Stimulated activated CD8-positive, alpha-beta memory T cell treated with anti-CD3 and anti-CD28 coated beads, Interleukin-2, amount 100 ng/mL, for 48 hours (primary cell): ENCODE measurements around the gene PAQR6.
"Not testable (repeated sequence)": the region's sequence is repeated elsewhere in the genome, so short reads cannot be mapped to it uniquely, and the experiment has no call there.

ENCODE experiments used
- DNase-seq, 2 donors: peaks; one replicate each; pipeline ENCODE4 v3.0.0-alpha.2; 2020; ENCODE audit warnings: low read depth in 2 of 2

The PAQR6 gene

GRCh38 chr1:156232201-156232894 lies 15.5 kb downstream of the PAQR6 start:
- DNase-seq, result no peak

- no peak for DNase-seq
Observed at GRCh38 chr1:156230473-156230837, 17.4 kb downstream of the PAQR6 start.

GRCh38 chr1:156229809-156230472 lies 17.9 kb downstream of the PAQR6 start:
- no peak for DNase-seq

- no peak for DNase-seq
Observed at GRCh38 chr1:156228501-156228900, 19.4 kb downstream of the PAQR6 start.

- no peak for DNase-seq
Observed at GRCh38 chr1:156226782-156227181, 21.1 kb downstream of the PAQR6 start.

GRCh38 chr1:156226116-156226538 lies 21.7 kb downstream of the PAQR6 start:
- DNase-seq, result no peak

GRCh38 chr1:156225677-156226014 lies 22.2 kb downstream of the PAQR6 start:
- DNase-seq, result no peak

- DNase-seq, result no peak
Observed at GRCh38 chr1:156221986-156222692, 25.7 kb downstream of the PAQR6 start.

- no peak for DNase-seq
Observed at GRCh38 chr1:156220226-156220625, 27.6 kb downstream of the PAQR6 start.

- DNase-seq, result no peak
Observed at GRCh38 chr1:156217871-156218270, 30.0 kb downstream of the PAQR6 start.

- not testable (repeated sequence) for DNase-seq
Observed at GRCh38 chr1:156216361-156217086, 31.3 kb downstream of the PAQR6 start.

- no peak for DNase-seq
Observed at GRCh38 chr1:156214024-156214748, 33.7 kb downstream of the PAQR6 start.

GRCh38 chr1:156213644-156213966 lies 34.3 kb downstream of the PAQR6 start:
- no peak for DNase-seq

- DNase-seq, result peak; percentile 95 to 96
Observed at GRCh38 chr1:156212833-156213643, 34.8 kb downstream of the PAQR6 start, which contains the start of gene PMF1. Gene PMF1 (plus strand): TSS chr1:156213007. CDS start chr1:156213016, 9 bp downstream.

- DNase-seq, result no peak
Observed at GRCh38 chr1:156212130-156212529, 35.7 kb downstream of the PAQR6 start.

GRCh38 chr1:156211243-156211642 lies 36.6 kb downstream of the PAQR6 start:
- no peak for DNase-seq

GRCh38 chr1:156204686-156205085 lies 43.2 kb downstream of the PAQR6 start:
- DNase-seq, result no peak

GRCh38 chr1:156203331-156203730 lies 44.5 kb downstream of the PAQR6 start:
- DNase-seq, result no peak

- DNase-seq, result no peak
Observed at GRCh38 chr1:156200044-156200443, 47.8 kb downstream of the PAQR6 start.

- DNase-seq, result no peak
Observed at GRCh38 chr1:156198831-156199349, 49.0 kb downstream of the PAQR6 start.

GRCh38 chr1:156196445-156196844 lies 51.4 kb downstream of the PAQR6 start:
- no peak for DNase-seq
